A673 (cell line): ENCODE results near the gene NT5DC2. TPM values are rescaled to one million over a fixed set of nuclear protein-coding genes. Genes with fewer than 3 reads are reported as not detected.

Experiments used
- BruUV-seq: library from RNA; stranded (reverse); fragments of 400-500 nt; replicated peaks from 2 replicates; lab custom pipeline; 2021; lab: Mats Ljungman, UMichigan
- CTCF ChIA-PET: fragments of 300-600 bp; sonication (Branson Sonifier 250); formaldehyde crosslinking; loops from one replicate; lab custom pipeline; 2022; ENCODE audit warnings: antibody characterized with exemption; lab: Charles Lee
- POLR2A ChIA-PET: fragments of 300-600 bp; sonication (Branson Sonifier 250); formaldehyde crosslinking; loops from one replicate; lab custom pipeline; 2022; ENCODE audit warnings: antibody characterized with exemption; ENCODE audit not compliant: low non-redundant PET; lab: Charles Lee
- DNase-seq: peaks from one replicate; pipeline ENCODE4 v3.0.0-alpha.2; 2015; ENCODE audit warnings: low spot score
- H3K27ac ChIP-seq: fragments of 200-600 bp; sonication (generic); 2 replicates; pipeline ENCODE4 v1.5.1; 2016; ENCODE audit warnings: mixed run types, low read depth, mild to moderate bottlenecking, mixed read lengths, antibody characterized with exemption, low read length; ENCODE audit not compliant: poor library complexity, severe bottlenecking
- H3K27me3 ChIP-seq: fragments of 200-600 bp; sonication (generic); replicated peaks from 2 replicates; pipeline ENCODE4 v1.6.1; 2017; ENCODE audit warnings: mixed run types, low read depth, mild to moderate bottlenecking, mixed read lengths, antibody characterized with exemption, low read length; ENCODE audit not compliant: insufficient read depth, poor library complexity
- H3K36me3 ChIP-seq: fragments of 200-600 bp; sonication (generic); 2 replicates; pipeline ENCODE4 v1.6.1; 2016; ENCODE audit warnings: mixed run types, mild to moderate bottlenecking, mixed read lengths, antibody characterized with exemption, low read length; ENCODE audit not compliant: insufficient read depth, poor library complexity, severe bottlenecking
- H3K4me1 ChIP-seq: fragments of 200-600 bp; sonication (generic); 2 replicates; pipeline ENCODE4 v1.6.1; 2017; ENCODE audit warnings: mixed run types, mild to moderate bottlenecking, mixed read lengths, antibody characterized with exemption, low read length; ENCODE audit not compliant: insufficient read depth, poor library complexity, severe bottlenecking
- H3K4me3 ChIP-seq: fragments of 200-600 bp; sonication (generic); 2 replicates; pipeline ENCODE4 v1.5.1; 2016; ENCODE audit warnings: low read depth, mixed run types, mild to moderate bottlenecking, mixed read lengths, low read length; ENCODE audit not compliant: poor library complexity, severe bottlenecking
- H3K9me3 ChIP-seq: fragments of 200-600 bp; sonication (generic); 2 replicates; pipeline ENCODE4 v1.6.1; 2016; ENCODE audit warnings: mixed run types, low read depth, mild to moderate bottlenecking, mixed read lengths, antibody characterized with exemption, low read length; ENCODE audit not compliant: poor library complexity, severe bottlenecking
- EZH2 ChIP-seq: fragments of 200-600 bp; sonication (generic); IDR thresholded peaks from 2 replicates; pipeline ENCODE4 v1.6.1; 2017; ENCODE audit warnings: borderline replicate concordance, low read depth, mild to moderate bottlenecking, mixed read lengths, antibody characterized with exemption, low read length; ENCODE audit not compliant: poor library complexity, severe bottlenecking
- intact Hi-C: fragments of 100-400 bp; cut with micrococcal nuclease; formaldehyde crosslinking; loops from one replicate; pipeline ENCODE4 v1.10.0; 2022; ENCODE audit not compliant: unreplicated experiment
- total RNA-seq: library from RNA; stranded (reverse); gene quantifications from 2 replicates; pipeline ENCODE4 v1.2.3, GENCODE V29; 2021
- TF ChIP-seq, protein P1 (sequence below): fragments of 300-800, 200-600 bp; sonication (generic); conservative IDR thresholded peaks from 2 replicates; pipeline ENCODE4 v1.5.1; 2017; ENCODE audit warnings: low read depth, mild to moderate bottlenecking, antibody characterized with exemption, low read length, moderate library complexity, mixed read lengths

The NT5DC2 gene
- total RNA-seq, 1 experiment from 2014 or later, result 108 TPM

DNA sequence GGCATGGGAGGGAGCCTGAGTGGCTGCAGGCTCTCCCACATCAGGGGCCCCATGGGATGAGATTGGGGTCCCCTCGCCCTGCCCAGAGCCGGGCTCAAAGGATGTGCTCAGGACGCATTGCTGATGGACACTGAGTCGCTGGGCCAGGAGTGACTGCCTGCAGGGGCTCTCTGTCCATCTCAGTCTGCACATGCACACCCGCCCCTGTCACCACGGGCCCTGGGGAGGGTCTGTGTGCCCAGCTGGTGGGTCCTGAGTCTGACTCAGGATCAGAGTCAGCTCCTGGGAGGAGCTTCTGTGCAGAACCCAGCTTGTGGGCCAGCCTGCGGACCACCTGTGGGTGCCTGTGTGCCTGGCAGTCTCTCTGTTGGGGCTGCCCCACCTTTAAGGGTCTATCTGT, 20.4 kb downstream of the NT5DC2 start:
- no peaks in the 10 kb centered on the region for H3K27me3 ChIP-seq
- CTCF ChIA-PET, result no interaction called here
- no TSS peak for BruUV-seq
- DNase-seq, result no peak
- no peak overlapping the region for H3K4me3 ChIP-seq
- POLR2A ChIA-PET, result no interaction called here
- no peak overlapping the region for H3K27ac ChIP-seq
- no peaks in the 10 kb centered on the region for H3K9me3 ChIP-seq
- no peaks in the 10 kb centered on the region for H3K36me3 ChIP-seq
- no peak for TF ChIP-seq EZH2
- TF ChIP-seq, protein P1, sequence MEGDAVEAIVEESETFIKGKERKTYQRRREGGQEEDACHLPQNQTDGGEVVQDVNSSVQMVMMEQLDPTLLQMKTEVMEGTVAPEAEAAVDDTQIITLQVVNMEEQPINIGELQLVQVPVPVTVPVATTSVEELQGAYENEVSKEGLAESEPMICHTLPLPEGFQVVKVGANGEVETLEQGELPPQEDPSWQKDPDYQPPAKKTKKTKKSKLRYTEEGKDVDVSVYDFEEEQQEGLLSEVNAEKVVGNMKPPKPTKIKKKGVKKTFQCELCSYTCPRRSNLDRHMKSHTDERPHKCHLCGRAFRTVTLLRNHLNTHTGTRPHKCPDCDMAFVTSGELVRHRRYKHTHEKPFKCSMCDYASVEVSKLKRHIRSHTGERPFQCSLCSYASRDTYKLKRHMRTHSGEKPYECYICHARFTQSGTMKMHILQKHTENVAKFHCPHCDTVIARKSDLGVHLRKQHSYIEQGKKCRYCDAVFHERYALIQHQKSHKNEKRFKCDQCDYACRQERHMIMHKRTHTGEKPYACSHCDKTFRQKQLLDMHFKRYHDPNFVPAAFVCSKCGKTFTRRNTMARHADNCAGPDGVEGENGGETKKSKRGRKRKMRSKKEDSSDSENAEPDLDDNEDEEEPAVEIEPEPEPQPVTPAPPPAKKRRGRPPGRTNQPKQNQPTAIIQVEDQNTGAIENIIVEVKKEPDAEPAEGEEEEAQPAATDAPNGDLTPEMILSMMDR, result no peak
- H3K4me1 ChIP-seq, result no peaks in the 10 kb centered on the region
- intact Hi-C loops, result no loop called here

DNA sequence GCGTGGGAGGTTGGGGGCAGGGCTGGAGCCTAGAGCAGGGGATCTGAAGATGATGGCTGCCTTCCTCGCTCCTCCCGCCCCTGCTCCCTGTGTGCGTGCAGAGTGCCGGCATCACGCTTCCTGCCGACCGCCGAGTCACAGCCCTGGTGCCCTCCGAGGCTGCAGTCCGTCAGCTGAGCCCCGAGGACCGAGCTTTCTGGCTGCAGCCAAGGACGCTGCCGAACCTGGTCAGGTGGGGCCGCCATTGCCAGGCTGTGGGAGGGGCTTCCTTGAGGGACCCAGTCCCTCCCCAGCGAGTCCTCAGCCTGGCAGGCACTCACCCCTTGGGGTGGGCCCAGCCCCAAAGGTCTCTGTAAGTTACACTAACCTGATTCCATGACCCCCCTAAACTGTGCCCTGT, 20.9 kb downstream of the NT5DC2 start:
- no peak for DNase-seq
- BruUV-seq, result no TSS peak
- H3K27ac ChIP-seq, result no peak overlapping the region
- intact Hi-C loops, result no loop called here
- no peaks in the 10 kb centered on the region for H3K36me3 ChIP-seq
- H3K4me1 ChIP-seq, result no peaks in the 10 kb centered on the region
- H3K27me3 ChIP-seq, result no peaks in the 10 kb centered on the region
- H3K9me3 ChIP-seq, result no peaks in the 10 kb centered on the region
- ChIA-PET POLR2A (no interaction called here), CTCF (no interaction called here)
- H3K4me3 ChIP-seq, result no peak overlapping the region
- no peak for TF ChIP-seq EZH2
- TF ChIP-seq, protein P1, result no peak

DNA sequence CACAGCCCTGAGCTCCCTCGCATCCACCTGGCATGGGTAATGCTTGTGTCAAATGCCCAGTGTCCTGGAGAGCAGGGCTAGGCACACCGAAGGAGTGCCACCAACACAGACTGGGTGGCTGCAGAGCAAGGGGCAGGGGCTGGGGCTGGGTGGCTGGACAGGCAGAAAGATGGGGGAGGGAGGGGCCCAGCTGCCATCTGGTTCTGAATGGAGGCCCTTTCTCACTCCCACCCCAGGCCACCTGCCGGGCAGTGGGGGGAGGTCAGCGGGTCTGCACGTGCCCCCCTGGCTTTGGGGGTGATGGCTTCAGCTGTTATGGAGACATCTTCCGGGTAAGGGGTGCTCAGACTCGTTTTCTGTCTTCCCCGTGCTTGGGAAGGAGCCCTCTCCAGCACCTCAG, 21.6 kb downstream of the NT5DC2 start:
- DNase-seq, result no peak
- no peak overlapping the region for H3K27ac ChIP-seq
- no peaks in the 10 kb centered on the region for H3K9me3 ChIP-seq
- no TSS peak for BruUV-seq
- H3K4me3 ChIP-seq, result no peak overlapping the region
- intact Hi-C loops, result no loop called here
- H3K36me3 ChIP-seq, result no peaks in the 10 kb centered on the region
- ChIA-PET CTCF (no interaction called here), POLR2A (no interaction called here)
- TF ChIP-seq, protein P1, result no peak
- TF ChIP-seq EZH2, result no peak
- no peaks in the 10 kb centered on the region for H3K27me3 ChIP-seq
- H3K4me1 ChIP-seq, result no peaks in the 10 kb centered on the region
